Measurements from ENCODE around the gene MAPKAPK2.

The MAPKAPK2 gene

GRCh38 chr1:206699626-206700025 is 14.9 kb downstream of the MAPKAPK2 start:
- DNase-seq = no peak
- intact Hi-C loops (cut with DNase I) = no loop called here

- DNase-seq = no peak
Measured at GRCh38 chr1:206700445-206701036, 15.8 kb downstream of the MAPKAPK2 start.

GRCh38 chr1:206702260-206702659 is 17.6 kb downstream of the MAPKAPK2 start:
- DNase-seq = no peak
- intact Hi-C loops (cut with DNase I) = no loop called here

More at GRCh38 chr1:206700445-206701036, 15.8 kb downstream of the MAPKAPK2 start:
- intact Hi-C loops (cut with DNase I) = no loop called here

GRCh38 chr1:206702803-206703202 is 18.1 kb downstream of the MAPKAPK2 start:
- DNase-seq = no peak
- intact Hi-C loops (cut with DNase I) = no loop called here

- intact Hi-C loops (cut with DNase I) = no loop called here
Measured at GRCh38 chr1:206703661-206704060, 19.0 kb downstream of the MAPKAPK2 start.

GRCh38 chr1:206704226-206704625 is 19.5 kb downstream of the MAPKAPK2 start:
- no peak for DNase-seq
- intact Hi-C loops (cut with DNase I) = no loop called here

More at GRCh38 chr1:206703661-206704060, 19.0 kb downstream of the MAPKAPK2 start:
- DNase-seq = no peak

GRCh38 chr1:206705191-206705590 is 20.5 kb downstream of the MAPKAPK2 start:
- peak in 8 of 10 donors; percentile 22 to 92 (median 61) for DNase-seq
- intact Hi-C loops (cut with DNase I) = no loop called here

- intact Hi-C loops (cut with DNase I) = no loop called here
- DNase-seq = no peak
Measured at GRCh38 chr1:206705726-206706297, 21.1 kb downstream of the MAPKAPK2 start.

- DNase-seq = no peak
- intact Hi-C loops (cut with DNase I) = no loop called here
Measured at GRCh38 chr1:206706298-206706791, 21.6 kb downstream of the MAPKAPK2 start.

- intact Hi-C loops (cut with DNase I) = no loop called here
- no peak for DNase-seq
Measured at GRCh38 chr1:206706806-206707366, 22.2 kb downstream of the MAPKAPK2 start.

GRCh38 chr1:206708058-206708457 is 23.4 kb downstream of the MAPKAPK2 start:
- DNase-seq = no peak
- intact Hi-C loops (cut with DNase I) = no loop called here

- intact Hi-C loops (cut with DNase I) = no loop called here
- no peak for DNase-seq
Measured at GRCh38 chr1:206708882-206709281, 24.2 kb downstream of the MAPKAPK2 start.

GRCh38 chr1:206709322-206709721 is 24.6 kb downstream of the MAPKAPK2 start:
- intact Hi-C loops (cut with DNase I) = no loop called here
- DNase-seq = no peak

- intact Hi-C loops (cut with DNase I) = no loop called here
- DNase-seq = no peak
Measured at GRCh38 chr1:206709772-206710459, 25.2 kb downstream of the MAPKAPK2 start.

GRCh38 chr1:206710460-206710823 is 25.7 kb downstream of the MAPKAPK2 start:
- no peak for DNase-seq
- intact Hi-C loops (cut with DNase I) = no loop called here

GRCh38 chr1:206713070-206713469 is 28.4 kb downstream of the MAPKAPK2 start:
- no peak for DNase-seq
- intact Hi-C loops (cut with DNase I) = no loop called here

- intact Hi-C loops (cut with DNase I) = no loop called here
- no peak for DNase-seq
Measured at GRCh38 chr1:206713910-206714312, 29.2 kb downstream of the MAPKAPK2 start.

- DNase-seq = no peak
- intact Hi-C loops (cut with DNase I) = no loop called here
Measured at GRCh38 chr1:206714331-206715058, 29.8 kb downstream of the MAPKAPK2 start.

GRCh38 chr1:206715120-206715519 is 30.4 kb downstream of the MAPKAPK2 start:
- no peak for DNase-seq
- intact Hi-C loops (cut with DNase I) = no loop called here

GRCh38 chr1:206715552-206716158 is 30.9 kb downstream of the MAPKAPK2 start:
- no peak for DNase-seq
- intact Hi-C loops (cut with DNase I) = no loop called here

All from posterior cingulate gyrus (tissue), 11 donors.